Measurements from ENCODE around the gene CCDC83.
"Not testable (repeated sequence)": the region's sequence is repeated elsewhere in the genome, so short reads cannot be mapped to it uniquely, and the experiment has no call there.

The CCDC83 gene

GRCh38 chr11:85939099-85940015 lies 84.2 kb downstream of the CCDC83 start:
- no peak for DNase-seq (ENCODE audit: low spot score)

- DNase-seq (ENCODE audit: low spot score): peak; percentile 82
Measured at GRCh38 chr11:85941380-85941973, 86.3 kb downstream of the CCDC83 start.

DNA sequence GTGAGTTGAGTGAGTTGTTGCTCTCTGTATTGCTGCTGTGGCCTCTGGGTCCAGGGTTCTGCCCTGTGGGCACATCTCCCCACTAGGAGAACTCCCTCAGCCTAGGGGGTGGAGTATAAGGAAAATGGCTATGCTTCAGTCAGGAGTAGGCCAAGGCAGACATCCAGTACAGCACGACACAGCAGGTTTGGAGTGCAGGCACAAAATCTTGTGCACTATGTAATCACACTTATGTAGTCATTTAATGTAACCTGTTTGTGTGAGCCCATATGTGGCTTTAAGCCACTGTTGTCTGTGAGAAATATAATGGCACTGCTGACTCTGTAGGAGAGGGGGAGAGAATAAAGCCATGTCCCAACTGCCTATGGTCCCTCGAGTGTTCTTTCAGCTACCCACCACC lies 90.1 kb downstream of the CCDC83 start:
- DNase-seq (ENCODE audit: low spot score): no peak

DNA sequence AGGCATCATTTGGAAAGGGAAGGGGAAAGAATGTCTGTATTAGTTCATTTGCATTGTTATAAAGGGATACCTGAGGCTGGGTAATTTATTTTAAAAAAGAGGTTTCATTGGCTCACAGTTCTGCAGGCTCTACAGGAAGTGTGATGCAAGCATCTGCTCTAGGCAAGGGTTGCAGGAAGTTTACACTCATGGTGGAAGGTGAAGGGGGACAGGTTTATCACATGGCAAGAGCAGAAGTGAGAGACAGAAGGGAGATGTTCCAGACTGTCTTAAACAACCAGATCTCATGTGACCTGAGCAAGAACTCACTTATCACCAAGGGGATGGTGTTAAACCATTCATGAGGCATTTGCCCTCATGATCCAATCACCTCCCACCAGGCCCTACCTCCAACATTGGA lies 90.6 kb downstream of the CCDC83 start:
- DNase-seq (ENCODE audit: low spot score): no peak

DNA sequence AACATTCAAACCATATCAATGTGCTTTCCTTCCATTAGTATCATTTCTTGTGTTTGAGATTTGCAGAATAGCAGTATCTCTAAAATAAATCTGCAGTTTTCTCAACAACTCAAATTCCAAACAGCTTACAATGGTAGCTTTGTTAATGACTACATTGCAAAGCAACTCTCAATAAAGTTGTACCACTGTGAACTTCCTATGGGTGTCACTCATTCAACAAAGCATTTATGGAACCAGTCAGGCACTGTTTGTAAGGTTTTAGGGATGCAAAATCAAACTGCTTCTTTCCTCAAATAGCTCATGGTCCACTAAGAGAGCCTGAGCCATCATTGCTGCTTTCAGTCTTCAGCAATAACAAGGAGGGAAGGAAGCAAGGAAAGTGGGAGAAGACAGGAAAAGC lies 91.0 kb downstream of the CCDC83 start:
- DNase-seq (ENCODE audit: low spot score): peak; percentile 85

DNA sequence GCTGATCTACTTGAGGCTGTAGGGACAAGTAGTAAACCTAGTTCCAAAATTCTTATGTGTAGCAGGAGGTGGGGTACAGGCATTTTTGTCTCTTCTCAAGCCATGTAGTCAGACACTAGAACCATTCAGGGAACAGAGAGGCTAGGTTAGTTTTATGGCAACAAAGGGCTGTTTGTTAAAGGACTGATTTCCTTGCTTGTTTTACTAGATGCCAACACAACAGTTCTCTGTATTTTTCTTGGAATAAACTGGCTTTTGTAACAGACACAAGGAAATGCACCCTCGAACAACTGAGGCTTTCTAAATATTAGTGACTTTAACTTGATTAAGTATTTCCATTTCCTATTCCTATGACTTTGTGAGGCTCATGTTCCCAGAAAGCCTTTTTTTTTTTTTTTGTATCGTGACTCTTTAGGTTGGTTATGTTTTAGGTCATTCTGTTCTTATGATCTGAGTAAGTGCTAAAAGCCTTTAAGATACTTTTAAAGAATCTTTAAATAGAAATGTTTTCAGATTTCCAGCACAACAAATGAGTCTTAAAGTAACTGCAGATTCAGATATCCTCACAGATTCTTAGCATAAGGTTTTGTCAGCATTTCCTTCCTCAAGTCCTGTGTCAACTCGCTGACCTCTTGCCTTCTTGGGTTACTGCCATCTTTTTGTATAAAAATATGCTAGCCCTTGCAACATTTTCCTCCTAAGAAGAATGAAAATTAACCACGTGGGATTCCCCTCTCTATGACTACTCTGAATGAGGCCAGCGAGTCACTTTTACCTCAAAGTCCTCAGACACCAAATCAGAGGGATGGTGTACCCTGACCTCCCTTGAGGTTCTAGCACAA lies 92.5 kb downstream of the CCDC83 start:
- peak; percentile 95 for DNase-seq (ENCODE audit: low spot score)

GRCh38 chr11:85948884-85949283 lies 93.7 kb downstream of the CCDC83 start:
- DNase-seq (ENCODE audit: low spot score): no peak

DNA sequence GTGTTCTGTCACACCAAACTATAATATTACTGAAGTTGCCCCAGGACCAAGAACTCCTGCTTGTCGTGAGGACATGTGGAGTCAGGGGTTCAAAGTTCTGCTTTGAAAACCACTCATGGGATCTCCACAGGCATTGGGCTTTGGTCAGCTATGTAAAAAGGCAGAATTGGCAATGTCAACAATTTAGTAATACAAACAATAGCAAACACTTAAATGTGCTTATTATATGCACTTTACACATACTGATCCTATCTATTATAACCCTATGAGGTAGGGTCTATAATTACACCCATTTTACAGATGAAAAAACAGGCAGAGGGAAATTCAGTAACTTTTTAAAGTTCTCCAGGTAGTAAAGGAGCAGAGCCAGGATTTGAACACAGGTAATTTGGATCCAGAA lies 94.6 kb downstream of the CCDC83 start:
- DNase-seq (ENCODE audit: low spot score): no peak

GRCh38 chr11:85950317-85951048 lies 95.3 kb downstream of the CCDC83 start:
- no peak for DNase-seq (ENCODE audit: low spot score)

DNA sequence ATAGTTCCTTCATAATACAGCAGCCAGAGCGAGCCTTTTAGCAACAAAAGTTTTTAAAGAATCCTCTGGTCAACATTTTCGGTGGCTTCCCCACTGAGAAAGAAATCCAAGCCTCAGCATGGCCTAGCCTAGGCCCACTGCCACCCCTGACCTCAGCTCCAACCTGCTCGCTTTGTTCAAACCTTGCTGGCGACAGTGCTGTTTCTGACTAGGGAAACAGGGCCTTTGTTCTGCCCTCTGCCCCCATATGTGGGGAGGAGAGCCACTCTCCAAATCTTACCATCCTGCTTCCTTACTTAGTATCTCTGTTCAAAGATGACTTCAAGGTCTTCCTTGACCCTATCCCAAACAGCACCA lies 95.8 kb downstream of the CCDC83 start:
- no peak for DNase-seq (ENCODE audit: low spot score)

- no peak for DNase-seq (ENCODE audit: low spot score)
Measured at GRCh38 chr11:85951428-85952107, 96.4 kb downstream of the CCDC83 start.

GRCh38 chr11:85952108-85952485 lies 96.9 kb downstream of the CCDC83 start:
- DNase-seq (ENCODE audit: low spot score): not testable (repeated sequence)

- DNase-seq (ENCODE audit: low spot score): no peak
Measured at GRCh38 chr11:85953491-85954143, 98.4 kb downstream of the CCDC83 start.

DNA sequence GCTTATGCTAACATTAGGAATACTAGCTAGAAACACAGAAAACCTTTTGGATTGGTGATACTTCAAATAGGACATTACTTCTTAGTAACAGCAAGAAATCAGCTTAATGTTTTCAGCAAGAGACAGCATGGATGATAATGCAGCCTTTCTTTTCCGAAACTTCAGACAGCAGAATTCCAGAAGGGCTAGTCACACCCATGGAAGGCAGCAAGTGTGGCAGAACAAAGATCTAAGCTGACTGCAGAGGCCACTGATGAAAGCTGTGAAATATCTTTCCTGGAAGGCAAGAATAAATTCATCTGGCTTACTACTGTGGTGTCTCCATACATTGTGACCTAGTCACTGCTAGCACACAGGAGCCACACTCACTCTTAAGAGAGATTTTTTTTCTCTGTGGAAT lies 100.3 kb downstream of the CCDC83 start:
- DNase-seq (ENCODE audit: low spot score): no peak

- no peak for DNase-seq (ENCODE audit: low spot score)
Measured at GRCh38 chr11:85960678-85961077, 105.5 kb downstream of the CCDC83 start.

- DNase-seq (ENCODE audit: low spot score): no peak
Measured at GRCh38 chr11:85961130-85961529, 105.9 kb downstream of the CCDC83 start.

DNA sequence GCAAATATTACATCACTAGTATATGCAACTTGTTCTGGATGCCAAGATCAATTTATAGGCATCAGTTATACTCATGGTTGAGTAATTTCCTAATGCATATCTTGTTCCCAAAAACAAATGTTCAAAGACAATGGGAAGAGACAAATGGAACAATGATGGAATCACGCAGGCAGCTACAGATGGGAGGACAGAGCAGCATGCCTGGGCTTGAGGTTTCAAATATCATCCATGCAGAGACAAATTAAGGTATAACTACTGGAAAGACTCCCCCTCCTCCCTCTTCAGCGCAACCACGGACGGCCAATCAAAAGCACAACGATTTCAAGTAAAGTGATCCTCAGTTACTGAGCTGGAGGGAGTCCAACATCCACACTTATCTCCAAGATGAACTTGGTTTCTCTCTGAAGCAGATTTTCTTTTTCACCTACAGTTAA lies 106.8 kb downstream of the CCDC83 start:
- DNase-seq (ENCODE audit: low spot score): no peak

GRCh38 chr11:85965202-85965601 lies 110.0 kb downstream of the CCDC83 start:
- no peak for DNase-seq (ENCODE audit: low spot score)

DNA sequence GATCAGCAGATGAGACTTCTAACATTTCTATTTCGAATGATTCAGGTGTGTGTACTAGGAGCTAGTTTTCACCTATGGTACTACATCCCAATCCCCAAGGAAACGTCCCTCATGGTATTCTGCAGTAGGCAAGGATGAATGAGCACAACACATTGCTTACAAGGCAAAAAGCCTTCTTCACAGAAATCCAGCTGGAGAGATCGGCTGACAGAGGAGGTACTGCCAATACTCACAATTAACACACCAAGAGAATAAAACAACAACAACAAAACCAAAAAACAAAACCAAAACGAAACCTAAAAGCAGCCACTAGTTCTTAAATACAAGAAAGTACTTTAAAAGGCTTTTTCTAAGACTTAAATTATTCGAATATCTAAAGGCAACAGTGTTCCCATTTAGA lies 112.3 kb downstream of the CCDC83 start:
- DNase-seq (ENCODE audit: low spot score): peak; percentile 71

Measured in globus pallidus (tissue), 1 donor.